ENCODE data around the gene NDUFS2. TPM values are rescaled to one million over a fixed set of nuclear protein-coding genes. Genes with fewer than 3 reads are reported as not detected.

Gene NDUFS2
- polyA plus RNA-seq, 4 donors = 174 to 198 (median 193) TPM

DNA sequence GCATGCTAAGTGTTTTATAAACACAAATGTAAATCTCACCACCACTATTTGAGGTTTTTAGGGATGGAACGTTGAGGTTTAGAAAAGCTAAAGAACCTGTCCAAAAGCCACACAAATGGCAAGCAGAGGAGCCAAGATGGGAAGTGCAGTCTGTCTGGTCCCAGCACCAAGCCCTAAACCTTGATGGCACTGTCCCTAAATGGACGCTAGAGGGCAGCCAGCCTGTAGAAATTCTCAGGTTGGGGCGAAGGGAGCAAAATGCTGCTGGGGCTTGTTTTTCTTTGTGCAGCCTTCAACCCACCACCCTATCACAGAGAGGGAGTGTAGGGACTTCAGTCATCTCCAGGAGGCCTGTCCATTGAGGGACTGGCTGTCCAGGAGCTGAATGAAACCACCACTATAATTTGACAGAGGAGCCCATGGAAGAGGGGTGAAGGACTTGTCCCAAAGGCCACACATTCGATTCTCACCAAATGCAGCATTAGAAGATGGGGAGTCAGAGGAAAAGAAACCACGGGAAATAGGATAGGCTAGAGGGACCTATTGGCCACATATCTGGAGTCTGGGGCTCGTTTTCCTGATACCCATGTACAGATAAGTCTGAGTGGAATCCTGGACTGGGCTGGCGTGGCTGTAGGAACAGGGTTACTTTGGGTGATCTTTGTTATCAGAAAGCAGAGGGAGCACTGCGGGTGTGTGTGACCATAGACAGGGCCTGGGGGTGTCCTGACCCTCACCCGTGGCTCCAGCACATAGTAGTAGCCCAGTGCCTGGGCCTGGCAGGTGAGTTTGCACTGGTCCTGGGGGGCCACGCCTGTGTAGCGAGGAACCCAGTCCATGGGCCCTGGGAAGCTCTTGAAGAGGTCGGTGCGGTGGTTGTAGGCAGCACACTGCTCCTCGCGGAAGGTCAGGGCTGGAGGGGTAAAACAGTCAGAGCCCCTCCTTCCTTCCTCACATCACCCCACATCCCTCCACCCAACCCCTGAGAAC is 9.4 kb upstream of the NDUFS2 start:
- DNase-seq (ENCODE audit: low read depth in 4 of 4, low spot score in 3 of 4) = no peak

DNA sequence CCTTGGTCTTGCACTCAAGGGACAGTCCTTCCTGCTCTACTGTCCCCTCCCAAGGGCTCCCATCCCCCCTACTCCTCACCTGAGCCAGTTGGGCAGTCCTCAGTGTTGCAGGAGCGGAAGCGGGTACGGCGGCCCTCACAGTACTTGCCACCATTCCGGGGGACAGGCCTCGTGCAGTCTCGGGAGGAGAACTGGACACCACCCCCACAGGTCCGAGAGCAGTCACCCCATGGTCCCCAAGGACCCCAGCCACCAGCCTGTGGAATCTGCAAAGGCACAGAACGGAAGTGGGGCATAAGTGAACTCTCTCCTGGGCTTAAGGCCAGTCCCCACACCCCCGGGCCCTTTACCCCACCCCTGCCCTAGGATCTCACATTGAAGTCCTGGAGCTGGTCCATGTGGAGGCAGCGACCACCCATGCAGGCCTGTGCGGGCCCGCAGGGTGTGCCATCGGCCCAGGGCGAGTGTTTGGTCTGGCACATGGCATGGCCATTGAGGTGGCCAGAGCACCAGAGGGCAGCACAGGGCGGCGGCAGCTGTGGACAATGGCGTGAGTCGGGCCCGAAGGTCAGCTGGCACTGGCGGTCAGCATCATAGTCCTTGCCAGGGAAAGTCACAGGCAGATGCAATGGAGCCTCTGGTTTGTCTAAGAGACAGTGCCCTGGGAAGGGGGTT is 8.5 kb upstream of the NDUFS2 start:
- no peak for DNase-seq (ENCODE audit: low read depth in 4 of 4, low spot score in 3 of 4)

DNA sequence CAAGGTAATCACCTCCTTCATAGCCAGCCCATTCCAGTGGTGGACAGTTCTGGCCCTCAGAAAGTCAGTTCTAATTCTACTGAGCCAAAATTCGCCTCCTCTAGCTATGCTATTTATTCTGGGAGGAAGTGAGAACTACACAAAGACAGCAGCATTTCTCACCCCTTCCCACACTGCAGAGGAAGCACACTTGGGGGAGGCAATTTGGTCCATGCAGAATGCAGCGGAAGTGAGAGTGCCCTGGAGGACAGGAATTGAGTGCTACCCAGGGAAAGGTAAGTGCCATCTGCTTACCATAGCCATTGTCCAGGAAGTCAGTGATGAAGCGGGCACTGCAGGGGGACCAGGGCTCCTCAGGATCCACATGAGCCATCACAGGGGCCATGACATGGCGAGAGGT is 7.0 kb upstream of the NDUFS2 start:
- DNase-seq (ENCODE audit: low read depth in 4 of 4, low spot score in 3 of 4) = no peak

DNA sequence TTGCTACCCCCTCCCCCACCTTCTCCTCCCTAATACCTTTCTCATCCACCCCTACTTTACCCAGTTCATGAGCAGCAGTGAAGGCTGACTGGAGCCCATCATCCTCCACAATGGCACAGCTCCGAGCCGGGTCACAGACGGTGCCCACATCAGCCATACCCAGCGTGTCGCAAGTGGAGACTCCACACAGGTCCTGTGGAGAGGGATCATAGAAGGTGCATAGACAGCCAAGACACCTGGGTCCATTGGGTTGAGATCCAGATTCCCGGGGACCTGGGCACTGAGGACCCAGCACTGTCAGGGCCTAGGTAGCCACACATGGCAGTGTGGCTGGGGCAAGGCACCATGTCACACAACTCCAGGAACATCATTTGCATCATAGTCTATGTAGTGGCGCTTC is 6.1 kb upstream of the NDUFS2 start:
- DNase-seq (ENCODE audit: low read depth in 4 of 4, low spot score in 3 of 4) = no peak

DNA sequence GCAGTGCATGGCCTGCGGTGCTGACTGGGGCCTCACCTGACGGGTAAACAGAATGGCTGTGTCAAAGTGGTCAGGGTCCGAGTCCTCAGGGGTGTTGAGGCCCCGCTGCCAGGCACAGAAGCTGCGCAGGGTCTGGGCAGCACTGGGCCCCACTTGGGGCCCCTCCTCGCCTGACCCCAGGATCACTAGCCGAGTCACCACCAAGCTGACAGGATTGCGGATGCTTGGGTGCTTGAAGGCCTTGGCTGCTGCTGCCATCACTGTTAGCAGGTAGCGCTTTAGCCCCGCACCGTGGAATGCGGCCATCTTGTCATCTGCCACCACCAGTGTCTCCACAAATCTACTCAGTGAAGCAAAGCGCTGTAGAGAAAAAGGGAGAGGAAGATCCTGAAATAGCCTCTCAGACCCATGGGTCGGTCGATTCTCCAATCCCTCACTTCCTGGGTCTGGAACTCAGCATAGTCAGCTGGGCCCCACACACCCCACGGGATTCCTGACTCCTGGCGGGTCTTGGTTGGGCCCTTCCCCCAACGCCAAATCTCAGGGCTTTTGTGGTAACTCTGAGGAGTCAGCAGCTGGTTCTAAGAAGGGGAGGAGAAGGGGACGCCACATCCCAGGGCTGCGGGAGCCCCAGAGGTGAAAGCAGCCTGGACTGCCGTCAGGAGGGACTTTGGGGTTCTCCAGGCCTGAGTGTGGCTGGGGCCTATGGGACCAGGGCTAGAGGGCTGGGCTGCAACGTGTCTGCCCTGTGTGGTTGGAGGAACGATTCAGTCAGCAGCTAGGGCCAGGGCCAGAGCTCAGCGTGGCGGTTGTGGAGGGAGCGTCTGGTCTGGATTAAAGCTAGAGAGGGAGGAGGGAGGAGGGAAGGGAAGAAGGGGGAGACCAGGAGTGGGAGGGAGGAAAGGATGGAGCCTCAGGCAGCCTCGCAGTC is 5.4 kb upstream of the NDUFS2 start:
- DNase-seq (ENCODE audit: low read depth in 4 of 4, low spot score in 3 of 4) = no peak

DNA sequence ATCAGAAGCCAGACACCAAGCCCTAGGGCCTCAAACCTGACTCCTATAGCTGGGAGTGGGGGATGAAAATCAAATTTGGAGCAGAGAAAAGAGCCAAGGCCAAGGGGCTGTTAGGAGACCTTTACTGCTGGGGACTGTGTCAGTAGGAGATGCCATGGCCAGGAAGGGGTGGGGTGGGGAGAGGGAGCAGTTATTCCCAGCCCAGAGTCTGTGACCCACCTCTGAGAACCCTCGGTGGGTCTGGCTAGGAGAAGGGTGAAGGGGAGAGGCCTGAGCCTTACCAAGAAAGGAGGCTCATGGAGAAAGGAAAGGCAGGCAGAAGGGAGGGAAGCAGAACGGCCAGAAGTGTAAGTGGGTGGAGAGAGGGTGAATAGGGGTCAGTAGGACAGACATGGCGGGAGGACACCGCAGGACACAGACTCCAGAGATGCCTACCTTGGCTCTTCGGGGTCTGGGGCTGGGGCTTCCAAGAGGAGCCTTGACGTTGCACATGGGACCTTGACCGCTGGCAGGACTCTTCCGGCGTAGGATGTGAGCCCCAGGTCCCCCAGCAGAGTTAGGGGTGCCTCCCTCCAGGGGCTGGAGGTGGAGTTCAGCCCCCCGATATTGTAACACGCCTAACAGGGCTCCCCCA is 4.5 kb upstream of the NDUFS2 start:
- no peak for DNase-seq (ENCODE audit: low read depth in 4 of 4, low spot score in 3 of 4)

DNA sequence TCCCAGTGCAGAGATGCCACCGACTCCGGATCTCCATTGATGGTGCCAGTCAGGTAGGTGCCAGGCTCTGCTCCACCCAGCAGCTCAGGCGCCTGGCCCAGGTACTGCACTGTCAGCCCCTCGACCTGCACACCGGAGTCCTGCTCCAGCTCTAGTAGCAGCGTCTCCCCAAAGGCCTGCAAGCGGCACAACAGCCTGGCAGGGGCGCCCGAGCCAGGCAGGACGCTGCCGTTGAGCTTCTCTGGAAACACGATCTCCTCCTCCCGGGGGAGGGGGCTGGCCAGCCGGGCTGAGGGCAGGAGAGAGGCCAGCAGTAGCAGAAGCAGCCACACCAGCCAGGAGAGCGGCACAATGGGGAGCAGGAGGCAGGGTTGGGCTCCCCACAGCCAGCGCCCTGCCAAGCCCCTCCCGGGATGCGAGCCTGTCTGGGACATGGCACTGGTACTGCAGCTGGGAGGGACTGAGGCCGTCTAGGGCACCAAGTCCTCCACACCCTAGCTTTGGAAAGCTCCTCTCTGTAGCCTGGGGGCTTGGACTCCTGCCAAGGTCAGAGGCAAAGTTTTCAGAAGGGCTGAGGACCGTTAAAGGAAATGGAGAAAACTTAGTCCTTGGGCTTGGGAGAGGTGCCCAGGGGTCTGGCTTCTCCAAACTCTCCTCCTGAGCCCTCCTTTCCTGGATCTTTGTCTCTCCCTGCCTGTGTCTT is 3.8 kb upstream of the NDUFS2 start:
- DNase-seq (ENCODE audit: low read depth in 4 of 4, low spot score in 3 of 4) = no peak

DNA sequence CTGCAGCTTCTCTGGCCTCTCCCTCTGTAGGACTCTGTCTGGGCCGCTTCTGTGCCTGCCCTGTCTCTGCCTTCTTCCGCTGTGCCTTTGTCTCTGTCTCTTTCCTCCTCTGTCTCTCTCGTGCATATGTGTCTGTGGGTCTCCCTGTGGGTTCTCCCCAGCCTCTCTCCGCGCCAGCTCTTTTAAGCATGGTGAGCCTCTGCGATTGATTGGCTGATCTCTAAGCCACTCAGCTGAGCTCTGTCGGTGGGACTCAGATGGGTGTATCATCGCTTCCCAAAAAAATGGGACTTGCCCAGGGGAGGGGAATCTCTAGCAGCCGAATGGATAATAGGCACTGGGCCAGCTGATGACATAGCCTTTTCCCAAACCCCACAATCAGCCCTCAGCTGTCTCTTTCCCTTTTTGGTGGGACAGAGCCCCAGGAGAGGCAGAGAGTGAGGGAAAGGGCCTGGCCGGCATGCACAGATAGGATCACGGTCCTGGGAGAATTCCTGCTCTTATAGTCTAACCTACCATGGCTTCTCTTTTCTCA is 3.2 kb upstream of the NDUFS2 start, which contains the start of gene ADAMTS4:
ADAMTS4 (minus strand) TSS at position 158 of the 535 bp plus-strand sequence. CDS start 427 bp downstream, outside the sequence.
- DNase-seq (ENCODE audit: low read depth in 4 of 4, low spot score in 3 of 4) = no peak

DNA sequence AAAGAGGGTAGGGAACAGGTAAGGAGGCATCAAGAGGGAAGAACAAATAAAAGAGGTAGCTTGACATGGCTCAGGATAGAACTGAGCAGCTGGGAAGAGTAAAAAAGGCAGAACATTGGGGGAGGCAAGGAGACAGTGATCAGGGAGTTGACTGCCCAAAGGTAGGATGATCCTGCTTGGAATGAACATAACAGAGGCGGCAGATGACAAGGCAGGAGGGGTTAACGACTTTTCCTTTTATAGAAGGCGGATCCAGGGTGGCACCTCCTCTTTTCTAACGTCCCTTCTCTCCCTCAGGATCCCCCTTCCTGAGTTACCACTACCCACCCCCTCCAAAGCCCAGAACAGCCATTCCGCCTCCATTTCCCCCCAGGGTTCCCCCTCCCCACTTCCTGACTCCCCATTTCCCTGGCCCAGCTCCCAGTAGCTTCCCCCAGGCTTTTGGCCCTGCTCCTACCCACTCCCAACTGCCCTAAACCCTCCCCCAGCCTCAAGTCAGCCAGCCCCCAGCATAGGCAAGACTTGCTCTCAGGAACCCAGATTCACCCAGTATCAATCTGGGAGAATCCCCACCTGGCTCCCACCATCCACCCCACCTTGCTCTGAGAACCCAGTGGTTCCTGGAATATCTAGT is 2.5 kb upstream of the NDUFS2 start:
- no peak for DNase-seq (ENCODE audit: low read depth in 4 of 4, low spot score in 3 of 4)

DNA sequence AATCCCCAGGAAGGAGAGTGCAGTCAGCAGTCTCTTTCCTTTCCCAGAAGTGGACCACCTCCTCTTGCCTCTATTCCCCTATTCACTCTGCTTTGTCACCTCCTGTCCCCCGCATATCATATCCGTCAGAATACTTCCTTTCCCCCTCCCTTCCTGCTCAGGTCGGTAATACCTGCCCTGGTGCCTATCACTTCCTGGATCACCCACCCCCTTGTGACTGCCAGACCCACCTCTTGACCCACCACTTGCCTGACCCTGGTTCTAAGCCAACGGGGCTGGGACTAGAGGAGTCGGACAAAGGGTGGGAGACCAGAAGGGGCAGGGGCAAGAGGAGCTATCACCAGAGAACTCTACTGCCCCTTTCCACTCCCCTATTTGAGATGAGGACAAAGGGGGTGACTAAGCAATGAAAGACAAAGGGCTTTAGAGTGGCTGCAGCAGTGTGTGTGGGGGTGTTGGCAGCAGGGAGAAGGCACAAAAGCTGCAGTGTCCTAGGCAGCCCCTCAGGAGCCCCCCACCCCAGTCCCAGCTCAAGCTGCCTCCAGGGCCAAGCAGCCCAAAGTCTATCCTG is 1.7 kb upstream of the NDUFS2 start:
- no peak for DNase-seq (ENCODE audit: low read depth in 4 of 4, low spot score in 3 of 4)

DNA sequence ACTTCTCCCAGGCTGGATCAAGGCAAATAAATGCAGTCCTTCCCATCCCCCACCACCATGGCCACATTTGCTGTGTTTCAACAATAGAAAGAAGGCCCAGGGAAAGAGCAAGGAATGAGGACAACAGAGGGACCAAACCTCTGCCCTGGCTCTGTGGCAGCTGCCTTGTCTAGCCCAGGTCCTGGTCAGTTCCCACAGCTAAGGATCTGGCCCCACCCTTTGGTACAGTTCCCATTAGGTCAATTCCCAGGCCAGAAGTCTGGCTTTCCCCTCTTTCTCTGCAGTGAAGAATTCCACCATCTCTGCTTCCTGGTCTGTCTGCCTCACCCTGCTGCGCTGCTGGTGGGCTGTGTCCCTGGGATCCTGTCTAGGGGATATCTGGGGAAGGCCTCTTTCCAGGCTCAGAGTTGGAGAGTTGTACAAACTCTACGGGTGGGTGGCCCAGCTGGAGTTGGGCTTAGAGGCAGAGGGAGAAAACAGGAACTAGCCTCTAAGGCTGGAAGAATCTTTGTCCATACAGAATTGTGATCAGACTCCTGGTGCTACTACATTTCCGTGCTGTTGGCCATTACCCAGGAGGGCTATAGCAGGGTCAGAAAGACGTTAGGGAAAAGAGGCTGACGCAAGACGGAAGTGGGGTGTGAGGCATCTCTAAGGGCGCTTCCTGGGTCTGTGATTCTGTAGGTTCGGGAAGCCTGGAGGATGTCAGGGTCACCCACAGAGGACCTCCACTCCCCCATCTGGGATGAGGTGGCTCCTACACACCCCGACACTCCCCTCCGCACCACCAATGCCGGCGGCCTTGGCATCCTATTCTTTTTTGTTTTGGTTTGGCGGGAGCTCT is 953 bp upstream of the NDUFS2 start:
- no peak for DNase-seq (ENCODE audit: low read depth in 4 of 4, low spot score in 3 of 4)

DNA sequence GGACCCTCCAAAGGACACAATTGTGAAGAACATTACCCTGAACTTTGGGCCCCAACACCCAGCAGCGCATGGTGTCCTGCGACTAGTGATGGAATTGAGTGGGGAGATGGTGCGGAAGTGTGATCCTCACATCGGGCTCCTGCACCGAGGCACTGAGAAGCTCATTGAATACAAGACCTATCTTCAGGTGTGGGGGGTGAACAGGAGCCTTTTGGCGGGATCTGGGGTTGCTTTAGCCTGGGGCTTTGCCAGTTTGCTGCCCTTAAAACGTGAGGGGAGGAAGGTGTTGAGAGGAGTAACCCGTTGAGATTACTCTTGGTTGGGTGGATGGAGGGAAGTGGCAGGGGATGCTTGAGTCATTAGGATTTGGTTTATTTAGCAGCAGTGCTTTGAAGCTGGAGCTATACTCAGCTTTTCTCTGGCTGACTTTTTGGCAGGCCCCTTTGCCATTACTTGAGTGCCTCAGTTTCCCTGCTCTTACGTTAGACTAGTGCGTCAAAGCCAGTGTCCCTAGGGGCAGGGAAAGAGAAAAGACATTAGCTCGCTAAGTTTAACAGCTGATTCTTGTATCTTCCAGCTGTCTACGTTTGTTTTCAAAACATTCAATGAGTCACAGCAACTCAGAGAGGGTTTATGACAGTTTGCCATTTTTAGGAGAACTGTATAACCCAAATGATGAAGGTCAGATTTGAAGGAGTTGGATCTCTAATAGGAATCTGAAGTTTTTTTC is 4.4 kb downstream of the NDUFS2 start:
- no peak for DNase-seq (ENCODE audit: low read depth in 4 of 4, low spot score in 3 of 4)

DNA sequence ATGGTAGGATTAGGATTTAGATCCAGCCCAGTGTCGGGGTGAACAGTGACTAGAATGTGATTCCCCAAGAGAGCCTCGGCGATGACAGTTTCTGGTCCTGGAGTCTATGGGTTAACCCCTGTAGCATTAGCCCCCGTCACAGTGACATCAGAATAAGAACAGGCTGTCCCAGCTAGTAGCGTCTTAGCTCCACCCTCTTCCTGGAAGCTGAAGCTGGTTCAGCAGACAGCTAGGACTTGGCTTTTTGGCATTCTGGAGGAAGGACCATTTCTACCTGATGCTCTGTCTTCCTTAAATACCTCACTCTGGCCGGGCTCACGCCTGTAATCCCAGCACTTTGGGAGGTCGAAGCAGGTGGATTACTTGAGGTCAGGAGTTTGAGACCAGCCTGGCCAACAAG is 5.0 kb downstream of the NDUFS2 start:
- no peak for DNase-seq (ENCODE audit: low read depth in 4 of 4, low spot score in 3 of 4)

DNA sequence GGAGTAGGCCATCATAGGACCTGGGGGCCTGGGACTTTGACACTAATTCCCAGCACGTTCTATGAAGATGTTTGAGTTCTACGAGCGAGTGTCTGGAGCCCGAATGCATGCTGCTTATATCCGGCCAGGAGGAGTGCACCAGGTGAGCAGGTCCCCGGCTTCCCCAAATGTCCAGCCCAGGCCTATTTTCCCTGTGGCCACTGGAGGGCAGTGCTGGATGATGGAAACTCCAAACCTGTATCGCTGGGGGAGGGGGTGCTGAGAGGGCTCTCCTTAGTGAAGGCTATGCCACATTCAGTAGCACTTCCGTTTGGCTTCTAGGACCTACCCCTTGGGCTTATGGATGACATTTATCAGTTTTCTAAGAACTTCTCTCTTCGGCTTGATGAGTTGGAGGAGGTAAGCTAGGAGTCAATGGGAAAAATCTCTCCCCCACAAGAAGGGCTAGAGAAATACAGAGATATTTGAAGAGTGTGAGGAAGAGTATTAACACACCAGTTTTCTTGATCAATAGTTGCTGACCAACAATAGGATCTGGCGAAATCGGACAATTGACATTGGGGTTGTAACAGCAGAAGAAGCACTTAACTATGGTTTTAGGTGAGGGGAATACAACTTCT is 7.7 kb downstream of the NDUFS2 start:
- no peak for DNase-seq (ENCODE audit: low read depth in 4 of 4, low spot score in 3 of 4)

DNA sequence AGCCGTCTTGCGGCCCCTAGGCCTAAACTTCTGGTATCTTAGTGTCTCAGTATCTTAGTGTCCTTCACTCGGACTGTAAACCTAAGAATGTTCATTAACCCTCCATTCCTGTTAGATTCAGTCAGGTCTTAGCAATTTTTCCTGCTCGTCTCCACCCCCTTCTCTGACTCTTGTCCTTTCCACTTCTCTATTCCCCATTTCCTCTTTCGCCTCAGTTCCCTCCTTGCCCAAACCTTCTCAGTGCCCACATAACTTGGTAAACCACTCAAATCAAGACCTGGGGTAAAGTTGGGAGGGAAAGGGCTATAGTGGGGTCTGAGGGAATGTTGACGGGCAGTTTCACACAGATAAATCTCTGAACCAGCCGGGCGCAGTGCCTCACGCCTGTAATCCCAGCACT is 12.2 kb downstream of the NDUFS2 start:
- DNase-seq (ENCODE audit: low read depth in 4 of 4, low spot score in 3 of 4) = no peak

DNA sequence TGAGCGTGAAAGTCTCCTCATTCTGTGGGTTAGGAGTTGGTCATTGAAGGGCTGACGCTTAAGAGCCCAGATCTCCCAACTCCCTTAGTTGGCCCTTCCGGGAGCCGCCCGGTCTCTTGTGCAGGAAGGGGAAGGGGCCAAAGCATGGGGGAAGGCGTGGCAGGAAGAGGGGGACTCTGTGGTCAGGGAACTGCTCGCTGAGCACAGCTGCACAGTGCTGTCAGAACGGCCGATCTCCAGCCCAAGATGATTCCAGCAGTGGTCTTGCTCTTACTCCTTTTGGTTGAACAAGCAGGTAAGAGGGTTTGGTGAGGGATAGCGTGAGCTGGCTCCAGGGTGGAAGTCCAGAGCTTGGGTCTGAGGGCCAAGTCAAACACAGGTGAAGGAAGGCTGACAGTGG is 12.9 kb downstream of the NDUFS2 start, which contains the start of gene FCER1G:
FCER1G (plus strand) TSS at position 220 of the 400 bp plus-strand sequence; CDS start at position 247, 27 bp downstream.
- DNase-seq (ENCODE audit: low read depth in 4 of 4, low spot score in 3 of 4) = no peak
